Measurements from ENCODE around the gene EI24.
"Not testable (repeated sequence)": the region's sequence is repeated elsewhere in the genome, so short reads cannot be mapped to it uniquely, and the experiment has no call there.

EI24 gene

GRCh38 chr11:125568970-125569914, at the start of gene EI24:
Gene EI24, plus strand, starts transcription at chr11:125569477. Its CDS starts 3,051 bp downstream, at chr11:125572528.
- DNase-seq = peak; percentile 85

GRCh38 chr11:125519860-125520834, 49.1 kb upstream of the EI24 start:
- DNase-seq = no peak

- no peak for DNase-seq
Measured at GRCh38 chr11:125525303-125525702, 44.0 kb upstream of the EI24 start.

GRCh38 chr11:125532668-125533067, 36.6 kb upstream of the EI24 start:
- no peak for DNase-seq

- no peak for DNase-seq
Measured at GRCh38 chr11:125535585-125535984, 33.7 kb upstream of the EI24 start.

- DNase-seq = not testable (repeated sequence)
Measured at GRCh38 chr11:125536834-125537233, 32.4 kb upstream of the EI24 start.

- DNase-seq = no peak
Measured at GRCh38 chr11:125542709-125543108, 26.6 kb upstream of the EI24 start.

GRCh38 chr11:125550780-125551179, 18.5 kb upstream of the EI24 start:
- no peak for DNase-seq

GRCh38 chr11:125551835-125552342, 17.4 kb upstream of the EI24 start:
- no peak for DNase-seq

- no peak for DNase-seq
Measured at GRCh38 chr11:125552927-125553326, 16.4 kb upstream of the EI24 start.

- no peak for DNase-seq
Measured at GRCh38 chr11:125553357-125553756, 15.9 kb upstream of the EI24 start.

- no peak for DNase-seq
Measured at GRCh38 chr11:125554038-125554437, 15.2 kb upstream of the EI24 start.

GRCh38 chr11:125559888-125560287, 9.4 kb upstream of the EI24 start:
- DNase-seq = no peak

- DNase-seq = no peak
Measured at GRCh38 chr11:125561924-125562323, 7.4 kb upstream of the EI24 start.

- no peak for DNase-seq
Measured at GRCh38 chr11:125562430-125562829, 6.8 kb upstream of the EI24 start.

GRCh38 chr11:125564357-125564756, 4.9 kb upstream of the EI24 start:
- DNase-seq = no peak

- DNase-seq = no peak
Measured at GRCh38 chr11:125566235-125566634, 3.0 kb upstream of the EI24 start.

GRCh38 chr11:125569915-125570621, 791 bp downstream of the EI24 start:
- no peak for DNase-seq

- no peak for DNase-seq
Measured at GRCh38 chr11:125570952-125571351, 1.7 kb downstream of the EI24 start.

GRCh38 chr11:125572916-125573315, 3.6 kb downstream of the EI24 start:
- DNase-seq = no peak

- DNase-seq = not testable (repeated sequence)
Measured at GRCh38 chr11:125577181-125577580, 7.9 kb downstream of the EI24 start.

GRCh38 chr11:125578783-125579182, 9.5 kb downstream of the EI24 start:
- no peak for DNase-seq

GRCh38 chr11:125579811-125580210, 10.5 kb downstream of the EI24 start:
- no peak for DNase-seq

Data from NCI-H446 treated with DMSO at 0.1 percent for 48 hours (cell line).